ENCODE measurements around the gene CHPF2.

DNA sequence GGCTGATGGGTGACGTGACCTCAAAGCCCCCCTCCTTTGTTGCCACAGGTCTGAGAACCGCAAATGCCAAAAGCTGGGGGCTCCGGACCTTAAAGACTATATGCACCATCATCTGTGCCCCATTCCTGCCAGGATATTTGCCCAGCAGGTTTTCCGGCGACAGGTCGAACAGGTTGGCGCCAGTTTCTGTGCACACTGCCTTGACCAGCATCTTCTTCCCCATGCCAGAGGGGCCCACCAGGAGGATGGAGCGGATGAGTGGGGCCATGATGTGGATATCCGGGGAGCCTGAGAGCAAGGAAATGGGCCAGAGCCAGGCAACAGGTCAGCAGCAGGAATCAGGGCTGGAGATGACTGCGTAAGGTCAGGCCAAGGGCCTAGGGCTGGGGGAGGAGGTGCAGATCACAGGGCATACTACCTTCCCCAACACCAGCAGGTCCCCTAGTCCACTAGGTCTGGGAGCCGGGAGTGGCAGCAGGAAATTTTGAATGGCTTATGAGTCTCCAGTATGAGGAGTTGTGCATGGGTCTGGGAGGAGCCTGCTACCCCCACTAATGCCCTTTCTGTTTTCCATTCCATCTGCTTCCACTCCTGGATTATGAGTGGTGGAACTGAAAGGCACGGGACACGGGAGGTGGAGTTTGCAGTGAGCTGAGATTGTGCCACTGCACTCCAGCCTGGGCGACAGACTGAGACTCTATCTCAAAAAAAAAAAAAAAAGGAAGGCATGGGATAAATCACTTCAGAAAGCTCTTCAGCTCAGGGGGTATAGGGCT lies 38.9 kb upstream of the CHPF2 start:
- TF ChIP-seq, protein P1, sequence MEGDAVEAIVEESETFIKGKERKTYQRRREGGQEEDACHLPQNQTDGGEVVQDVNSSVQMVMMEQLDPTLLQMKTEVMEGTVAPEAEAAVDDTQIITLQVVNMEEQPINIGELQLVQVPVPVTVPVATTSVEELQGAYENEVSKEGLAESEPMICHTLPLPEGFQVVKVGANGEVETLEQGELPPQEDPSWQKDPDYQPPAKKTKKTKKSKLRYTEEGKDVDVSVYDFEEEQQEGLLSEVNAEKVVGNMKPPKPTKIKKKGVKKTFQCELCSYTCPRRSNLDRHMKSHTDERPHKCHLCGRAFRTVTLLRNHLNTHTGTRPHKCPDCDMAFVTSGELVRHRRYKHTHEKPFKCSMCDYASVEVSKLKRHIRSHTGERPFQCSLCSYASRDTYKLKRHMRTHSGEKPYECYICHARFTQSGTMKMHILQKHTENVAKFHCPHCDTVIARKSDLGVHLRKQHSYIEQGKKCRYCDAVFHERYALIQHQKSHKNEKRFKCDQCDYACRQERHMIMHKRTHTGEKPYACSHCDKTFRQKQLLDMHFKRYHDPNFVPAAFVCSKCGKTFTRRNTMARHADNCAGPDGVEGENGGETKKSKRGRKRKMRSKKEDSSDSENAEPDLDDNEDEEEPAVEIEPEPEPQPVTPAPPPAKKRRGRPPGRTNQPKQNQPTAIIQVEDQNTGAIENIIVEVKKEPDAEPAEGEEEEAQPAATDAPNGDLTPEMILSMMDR (IDR thresholded peaks at IDR 0.05 in 4 of 5, conservative IDR thresholded peaks at IDR 0.05 in 1 of 5), result no peak
- TF ChIP-seq POLR2A (IDR thresholded peaks at IDR 0.05), result no peak

All from gastrocnemius medialis (tissue), 4 donors.